Glomerular visceral epithelial cell (primary cell): Measurements from ENCODE around the gene MYL12B.
"Not testable (repeated sequence)": the region's sequence is repeated elsewhere in the genome, so short reads cannot be mapped to it uniquely, and the experiment has no call there.

ENCODE experiments used
- DNase-seq: peaks from one replicate; pipeline ENCODE4 v3.0.0-alpha.2; 2016; ENCODE audit errors: extremely low spot score

MYL12B gene

GRCh38 chr18:3261373-3262233, at the start of gene MYL12B:
MYL12B (plus strand) TSS chr18:3262133; CDS start chr18:3272899, 10,766 bp downstream.
- peak; percentile 83 for DNase-seq

- DNase-seq: no peak
These were observed 49.3 kb upstream of the MYL12B start for GRCh38 chr18:3212657-3213056.

- no peak for DNase-seq
These were observed 48.5 kb upstream of the MYL12B start for GRCh38 chr18:3213300-3214059.

- DNase-seq: no peak
These were observed 46.9 kb upstream of the MYL12B start for GRCh38 chr18:3214855-3215637.

- no peak for DNase-seq
These were observed 44.9 kb upstream of the MYL12B start for GRCh38 chr18:3216987-3217386.

- DNase-seq: no peak
These were observed 43.8 kb upstream of the MYL12B start for GRCh38 chr18:3217948-3218647.

GRCh38 chr18:3218819-3219218, 43.1 kb upstream of the MYL12B start:
- no peak for DNase-seq

- no peak for DNase-seq
These were observed 42.7 kb upstream of the MYL12B start for GRCh38 chr18:3219241-3219630.

GRCh38 chr18:3219631-3220335, 42.1 kb upstream of the MYL12B start, which contains the start of gene MYOM1:
MYOM1 (minus strand) TSS chr18:3219968; CDS start chr18:3215223, 4,745 bp downstream.
- DNase-seq: no peak

- not testable (repeated sequence) for DNase-seq
These were observed 41.1 kb upstream of the MYL12B start for GRCh38 chr18:3220868-3221267.

GRCh38 chr18:3221496-3221895, 40.4 kb upstream of the MYL12B start:
- DNase-seq: no peak

- no peak for DNase-seq
These were observed 38.6 kb upstream of the MYL12B start for GRCh38 chr18:3223356-3223755.

- DNase-seq: no peak
These were observed 37.7 kb upstream of the MYL12B start for GRCh38 chr18:3224223-3224622.

- no peak for DNase-seq
These were observed 36.3 kb upstream of the MYL12B start for GRCh38 chr18:3225588-3225987.

GRCh38 chr18:3226048-3226447, 35.9 kb upstream of the MYL12B start:
- no peak for DNase-seq

- DNase-seq: no peak
These were observed 31.3 kb upstream of the MYL12B start for GRCh38 chr18:3230401-3231334.

GRCh38 chr18:3233004-3233403, 28.9 kb upstream of the MYL12B start:
- no peak for DNase-seq

GRCh38 chr18:3233433-3234168, 28.3 kb upstream of the MYL12B start:
- no peak for DNase-seq

GRCh38 chr18:3234457-3234856, 27.5 kb upstream of the MYL12B start:
- no peak for DNase-seq
